BE2C (cell line): ENCODE measurements around the gene MIF4GD.

Experiments
- DNase-seq: peaks from one replicate; pipeline ENCODE4 v3.0.0-alpha.2; 2020
- H3K27me3 ChIP-seq: fragments of 250-450 bp; sonication (Bioruptor Pico); 2 replicates; pipeline ENCODE4 v1.5.1; 2020; ENCODE audit warnings: mild to moderate bottlenecking
- H3K36me3 ChIP-seq: fragments of 250-450 bp; sonication (Bioruptor Pico); 2 replicates; pipeline ENCODE4 v1.5.1; 2020; ENCODE audit warnings: mild to moderate bottlenecking
- H3K4me1 ChIP-seq: fragments of 250-450 bp; sonication (Bioruptor Pico); 2 replicates; pipeline ENCODE4 v1.5.1; 2020
- H3K4me3 ChIP-seq: 2 replicates; pipeline ENCODE4 v1.5.1; 2011; ENCODE audit warnings: low read depth, low read length
- H3K9me3 ChIP-seq: fragments of 250-450 bp; sonication (Bioruptor Pico); 2 replicates; pipeline ENCODE4 v1.5.1; 2020
- CTCF ChIP-seq: IDR thresholded peaks from 2 replicates; pipeline ENCODE4 v1.5.1; 2012; ENCODE audit warnings: mild to moderate bottlenecking, low read depth, low read length

MIF4GD gene

GRCh38 chr17:75269844-75270217 lies 1.2 kb downstream of the MIF4GD start:
- TF ChIP-seq CTCF, result no peak
- peaks cover 19% of the 10 kb centered on the region for H3K4me1 ChIP-seq
- H3K9me3 ChIP-seq, result no peaks in the 10 kb centered on the region
- H3K36me3 ChIP-seq, result peaks cover 41% of the 10 kb centered on the region
- no peaks in the 10 kb centered on the region for H3K27me3 ChIP-seq
- no peak for DNase-seq
- H3K4me3 ChIP-seq, result peak overlapping the region; percentile 93

- H3K9me3 ChIP-seq, result no peaks in the 10 kb centered on the region
- H3K4me3 ChIP-seq, result no peak overlapping the region
- H3K4me1 ChIP-seq, result peaks cover 5% of the 10 kb centered on the region
- H3K27me3 ChIP-seq, result no peaks in the 10 kb centered on the region
- peaks cover 38% of the 10 kb centered on the region for H3K36me3 ChIP-seq
- peak; percentile 54 for DNase-seq
- TF ChIP-seq CTCF, result peak; percentile 49
Measured at GRCh38 chr17:75267411-75268232, 3.4 kb downstream of the MIF4GD start.

GRCh38 chr17:75267153-75267410 lies 3.9 kb downstream of the MIF4GD start:
- H3K4me1 ChIP-seq, result no peaks in the 10 kb centered on the region; the same call in 1 of the 2 replicates
- no peak for TF ChIP-seq CTCF
- DNase-seq, result no peak
- H3K4me3 ChIP-seq, result no peak overlapping the region
- no peaks in the 10 kb centered on the region for H3K27me3 ChIP-seq
- peaks cover 40% of the 10 kb centered on the region for H3K36me3 ChIP-seq
- H3K9me3 ChIP-seq, result no peaks in the 10 kb centered on the region

- H3K4me1 ChIP-seq, result no peaks in the 10 kb centered on the region; the same call in 1 of the 2 replicates
Measured at GRCh38 chr17:75266316-75267152, 4.5 kb downstream of the MIF4GD start.

GRCh38 chr17:75265614-75266315 lies 5.3 kb downstream of the MIF4GD start:
- TF ChIP-seq CTCF, result no peak
- H3K9me3 ChIP-seq, result no peaks in the 10 kb centered on the region
- H3K27me3 ChIP-seq, result no peaks in the 10 kb centered on the region
- no peak overlapping the region for H3K4me3 ChIP-seq
- no peaks in the 10 kb centered on the region; the same call in 1 of the 2 replicates for H3K4me1 ChIP-seq
- peaks cover 42% of the 10 kb centered on the region for H3K36me3 ChIP-seq
- no peak for DNase-seq

More at GRCh38 chr17:75266316-75267152, 4.5 kb downstream of the MIF4GD start:
- no peak for DNase-seq
- peaks cover 40% of the 10 kb centered on the region for H3K36me3 ChIP-seq
- no peak for TF ChIP-seq CTCF
- H3K9me3 ChIP-seq, result no peaks in the 10 kb centered on the region
- H3K4me3 ChIP-seq, result no peak overlapping the region
- no peaks in the 10 kb centered on the region for H3K27me3 ChIP-seq
